Inferior parietal cortex (tissue), 1 donor: ENCODE results near the gene GPR171.
"Not testable (repeated sequence)": the region's sequence is repeated elsewhere in the genome, so short reads cannot be mapped to it uniquely, and the experiment has no call there.

Experiments
- DNase-seq: peaks from one replicate; pipeline ENCODE4 v3.0.0-alpha.2; 2016; ENCODE audit errors: extremely low spot score

GPR171 gene

DNA sequence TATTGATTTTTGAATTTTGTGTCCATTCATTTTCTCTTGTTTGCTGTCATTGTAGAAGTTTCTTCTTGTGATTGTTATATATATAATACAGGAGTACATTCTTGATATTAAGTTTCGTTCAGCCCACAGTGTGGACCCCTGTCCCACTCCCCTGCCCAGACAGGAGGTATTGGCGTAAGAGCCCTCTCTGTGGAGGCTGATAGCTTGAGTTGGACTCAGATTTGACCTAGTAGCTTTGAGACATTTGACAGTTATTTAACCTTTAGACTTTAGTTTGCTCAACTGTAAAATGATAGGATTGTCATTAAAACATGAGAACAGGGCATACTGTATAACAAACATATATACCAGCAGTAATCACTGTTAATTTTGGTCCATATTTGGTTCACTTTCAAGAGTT is 27.1 kb downstream of the GPR171 start:
- DNase-seq: no peak

DNA sequence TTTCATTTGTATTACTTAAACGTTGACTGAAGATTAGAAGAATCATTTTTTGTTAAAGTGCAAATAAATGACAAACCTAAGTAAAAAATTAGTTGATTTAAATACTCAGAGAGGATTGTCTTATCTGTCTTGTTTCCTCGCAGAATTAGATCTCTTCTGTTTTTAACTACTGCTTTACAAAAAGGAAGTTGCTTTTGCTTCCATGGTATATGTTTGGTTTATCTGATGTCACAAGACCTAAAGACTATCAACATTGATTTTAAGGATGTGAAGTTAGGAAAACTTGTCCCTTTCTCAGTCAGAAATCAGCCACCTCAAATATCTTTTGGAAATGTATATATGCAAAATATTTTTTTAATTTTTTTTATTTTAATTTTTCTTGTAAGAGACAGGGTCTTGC is 28.7 kb downstream of the GPR171 start:
- DNase-seq: no peak

DNA sequence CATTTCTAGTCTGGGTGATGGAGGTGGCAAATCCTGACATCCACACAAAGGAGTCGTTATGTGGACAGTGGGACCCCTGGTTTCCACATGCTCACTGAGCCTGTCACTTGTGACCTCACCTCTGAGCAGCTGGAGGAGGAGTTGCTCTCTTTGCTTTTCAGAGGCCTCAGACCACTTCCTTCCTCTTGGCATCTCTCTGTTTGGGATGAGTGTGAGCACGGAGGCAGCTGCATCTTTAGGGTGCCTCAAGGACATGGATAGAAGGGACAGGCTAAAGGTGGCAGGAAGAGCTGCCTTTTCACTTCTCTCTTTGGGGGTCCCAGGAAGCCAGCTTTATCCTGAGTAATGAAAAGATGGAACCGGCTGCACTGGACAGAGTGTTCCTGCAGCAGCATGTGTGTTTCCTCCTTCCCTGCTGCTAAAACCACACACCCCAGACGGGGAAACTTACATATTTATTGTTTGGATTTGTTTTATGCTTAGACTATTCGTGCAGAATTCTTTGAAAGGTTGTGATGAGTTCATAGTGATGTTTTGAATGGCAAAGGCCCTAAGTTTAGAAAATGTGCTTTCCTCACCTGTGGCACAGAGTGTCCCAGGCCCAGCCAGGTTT is 31.8 kb downstream of the GPR171 start:
- no peak for DNase-seq

DNA sequence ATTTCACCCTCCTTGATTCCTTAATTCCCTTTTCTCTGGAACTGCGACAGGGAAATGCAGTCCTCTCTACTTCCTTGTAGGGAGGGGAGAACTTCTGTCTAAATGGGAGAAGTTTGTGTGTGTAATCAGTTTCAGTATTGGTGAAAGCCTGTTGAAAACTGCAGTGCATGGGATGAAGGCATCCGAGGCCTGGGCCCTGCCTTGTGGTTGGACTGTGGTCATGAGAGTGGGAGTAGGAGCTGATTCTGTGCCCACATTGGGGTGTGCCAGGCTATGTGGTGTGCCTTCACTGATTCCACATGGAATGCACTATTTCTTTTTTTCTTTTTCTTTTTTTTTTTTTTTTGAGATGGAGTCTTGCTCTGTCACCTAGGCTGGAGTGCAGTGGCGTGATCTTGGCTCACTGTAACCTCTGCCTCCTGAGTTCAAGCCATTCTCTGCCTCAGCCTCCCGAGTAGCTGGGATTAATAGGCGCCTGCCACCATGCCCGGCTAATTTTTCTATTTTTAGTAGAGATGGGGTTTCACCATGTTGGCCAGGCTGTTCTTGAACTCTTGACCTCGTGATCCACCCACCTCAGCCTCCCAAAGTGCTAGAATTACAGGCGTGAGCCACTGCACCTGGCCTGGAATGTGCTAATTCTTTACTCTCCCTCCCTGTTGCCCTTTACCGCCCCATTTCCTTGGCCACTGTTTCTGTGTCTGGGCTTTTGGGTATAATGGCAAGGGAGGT is 32.9 kb downstream of the GPR171 start:
- DNase-seq: not testable (repeated sequence)

DNA sequence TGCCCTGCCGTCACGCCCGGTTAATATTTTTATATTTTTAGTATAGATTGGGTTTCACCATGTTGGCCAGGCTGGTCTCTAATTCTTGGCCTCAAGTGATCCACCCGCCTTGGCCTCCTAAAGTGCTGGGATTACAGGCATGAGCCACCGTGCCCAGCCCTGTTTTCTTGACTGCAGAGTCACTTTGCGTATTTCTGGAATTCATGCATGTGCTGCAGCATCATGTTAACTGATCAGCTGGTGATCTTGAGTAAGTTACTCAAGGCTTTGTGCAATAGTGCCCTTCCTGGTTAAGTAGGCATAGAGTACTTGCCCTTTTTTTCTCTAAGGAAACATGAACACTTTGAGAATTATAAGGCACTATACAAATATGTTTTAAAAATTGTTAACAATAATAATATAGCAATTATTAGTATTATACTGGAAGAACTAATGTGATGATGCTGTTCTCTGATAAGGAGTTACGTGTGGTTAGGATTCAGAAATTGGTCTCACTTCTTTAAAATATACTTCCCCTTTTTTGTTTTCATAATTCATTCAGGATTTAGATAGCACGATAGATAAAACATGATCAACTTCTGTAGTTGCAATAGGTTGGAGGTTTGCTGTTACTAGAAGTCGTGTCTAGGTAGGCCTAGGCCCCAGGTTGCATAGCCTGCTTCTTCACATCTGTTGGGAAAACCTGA is 33.6 kb downstream of the GPR171 start:
- DNase-seq: no peak

DNA sequence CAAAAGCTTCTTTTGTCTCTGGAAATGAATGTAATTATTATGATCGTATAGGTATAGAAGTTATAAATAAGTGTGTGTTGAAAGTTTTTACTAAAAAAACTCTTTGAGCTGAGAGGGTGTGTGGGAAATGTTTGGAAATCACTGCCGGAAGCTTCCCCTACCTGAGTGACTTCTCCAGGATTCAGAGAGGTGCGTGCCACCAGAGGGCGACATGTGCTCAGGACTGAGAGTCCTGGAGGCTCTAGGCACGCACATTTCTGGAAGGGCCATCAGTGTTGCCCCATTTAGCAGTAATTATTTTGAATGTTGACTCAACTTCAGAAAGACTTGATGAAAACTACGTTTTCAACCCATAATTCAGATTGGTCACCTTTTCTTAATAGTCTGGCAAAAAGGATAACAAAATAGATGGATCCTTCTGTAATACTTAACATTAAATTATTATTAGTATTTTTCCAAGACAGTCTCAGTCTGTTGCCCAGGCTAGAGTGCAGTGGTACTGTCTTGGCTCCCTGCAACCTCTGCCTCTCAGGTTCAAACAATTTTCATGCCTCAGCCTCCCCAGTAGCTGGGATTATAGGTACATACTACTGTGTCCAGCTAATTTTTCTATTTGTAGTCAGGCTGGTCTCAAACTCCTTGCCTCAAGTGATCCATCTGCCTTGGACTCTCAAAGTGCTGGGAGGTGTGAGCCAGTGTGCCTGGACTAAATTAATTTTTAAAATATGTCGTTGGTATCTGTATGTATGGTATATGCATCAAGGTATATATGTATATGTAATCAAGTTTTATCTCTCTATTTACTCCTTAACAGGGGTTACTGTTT is 34.5 kb downstream of the GPR171 start:
- peak; percentile 67 for DNase-seq

DNA sequence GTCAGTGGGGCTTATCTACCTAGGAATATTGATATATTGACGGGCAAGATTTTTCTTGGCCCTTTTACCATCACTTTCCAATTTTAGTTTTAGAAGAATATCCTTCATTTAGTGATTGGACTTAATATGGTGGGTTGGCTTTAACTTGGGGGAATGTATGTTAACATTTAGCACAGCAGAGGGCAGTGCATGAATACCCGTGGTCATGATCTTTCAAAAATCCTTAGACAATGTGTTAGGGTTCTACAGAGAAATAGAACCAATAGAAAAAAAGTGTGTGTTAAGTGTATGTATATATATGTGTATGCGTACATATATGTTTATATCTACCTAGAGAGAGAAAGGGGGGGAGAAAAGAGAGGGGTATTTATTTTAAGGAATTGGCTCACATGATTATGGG is 36.9 kb downstream of the GPR171 start:
- no peak for DNase-seq

DNA sequence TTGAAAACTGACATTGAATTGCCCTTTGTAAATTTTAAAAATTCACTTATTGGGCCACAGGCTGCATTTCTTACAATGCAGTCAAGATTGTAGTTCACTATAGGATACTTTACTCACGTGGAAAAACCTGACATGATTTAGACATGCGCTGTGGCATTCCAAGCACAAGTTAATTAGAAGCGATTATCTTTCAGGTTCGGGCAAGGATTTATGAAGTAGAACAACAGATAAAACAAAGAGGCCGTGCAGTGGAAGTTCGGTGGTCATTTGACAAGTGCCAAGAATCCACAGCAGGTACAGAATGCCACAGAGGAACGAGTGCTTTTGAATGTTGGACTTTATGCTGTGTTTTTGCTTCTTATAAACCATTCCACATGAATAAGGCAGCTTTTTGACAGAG is 37.8 kb downstream of the GPR171 start:
- no peak for DNase-seq

DNA sequence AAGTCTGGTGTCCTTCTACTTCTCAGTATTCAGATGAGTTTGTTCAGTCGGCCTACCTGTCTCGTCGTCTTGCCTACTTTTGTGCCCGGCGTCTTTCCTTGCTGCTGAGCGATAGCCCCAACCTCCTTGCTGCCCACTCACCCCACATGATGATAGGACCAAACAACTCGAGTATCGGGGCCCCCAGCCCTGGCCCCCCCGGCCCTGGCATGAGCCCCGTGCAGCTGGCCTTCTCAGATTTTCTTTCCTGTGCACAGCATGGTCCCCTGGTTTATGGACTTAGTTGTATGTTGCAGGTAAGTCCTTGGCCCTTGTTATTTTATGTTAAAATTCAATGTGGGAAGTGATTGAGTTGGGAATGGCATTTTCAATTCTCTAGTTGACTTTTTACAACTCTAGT is 43.2 kb downstream of the GPR171 start:
- no peak for DNase-seq

DNA sequence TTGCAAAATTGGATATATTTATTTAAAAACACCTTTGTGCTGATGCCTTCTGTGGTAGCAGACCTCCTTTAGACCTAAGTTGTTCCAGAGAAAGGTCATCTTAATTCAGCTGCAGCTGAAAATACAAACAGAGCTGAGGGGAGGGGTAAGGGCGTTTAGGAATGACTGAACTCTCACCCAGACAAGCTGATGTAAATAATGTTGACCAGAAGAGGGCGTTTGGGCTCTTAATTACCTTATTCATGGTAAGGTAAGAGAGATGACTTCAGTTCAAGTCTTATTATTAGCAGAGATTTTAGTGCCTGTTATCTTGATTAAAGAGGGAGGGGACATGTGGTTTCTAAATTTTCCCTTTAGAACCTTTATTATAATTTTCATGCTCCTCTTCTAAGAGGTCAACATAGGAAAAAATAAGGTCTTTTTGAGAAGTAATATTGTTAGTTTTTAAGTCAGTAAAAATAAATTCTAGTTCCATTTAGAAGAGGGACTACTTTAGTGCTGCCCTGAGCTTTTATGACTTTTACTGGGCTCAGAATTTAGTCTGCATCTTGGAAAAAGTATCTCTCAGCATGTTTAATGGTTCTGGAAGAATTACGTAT is 46.3 kb downstream of the GPR171 start:
- peak; percentile 52 for DNase-seq

DNA sequence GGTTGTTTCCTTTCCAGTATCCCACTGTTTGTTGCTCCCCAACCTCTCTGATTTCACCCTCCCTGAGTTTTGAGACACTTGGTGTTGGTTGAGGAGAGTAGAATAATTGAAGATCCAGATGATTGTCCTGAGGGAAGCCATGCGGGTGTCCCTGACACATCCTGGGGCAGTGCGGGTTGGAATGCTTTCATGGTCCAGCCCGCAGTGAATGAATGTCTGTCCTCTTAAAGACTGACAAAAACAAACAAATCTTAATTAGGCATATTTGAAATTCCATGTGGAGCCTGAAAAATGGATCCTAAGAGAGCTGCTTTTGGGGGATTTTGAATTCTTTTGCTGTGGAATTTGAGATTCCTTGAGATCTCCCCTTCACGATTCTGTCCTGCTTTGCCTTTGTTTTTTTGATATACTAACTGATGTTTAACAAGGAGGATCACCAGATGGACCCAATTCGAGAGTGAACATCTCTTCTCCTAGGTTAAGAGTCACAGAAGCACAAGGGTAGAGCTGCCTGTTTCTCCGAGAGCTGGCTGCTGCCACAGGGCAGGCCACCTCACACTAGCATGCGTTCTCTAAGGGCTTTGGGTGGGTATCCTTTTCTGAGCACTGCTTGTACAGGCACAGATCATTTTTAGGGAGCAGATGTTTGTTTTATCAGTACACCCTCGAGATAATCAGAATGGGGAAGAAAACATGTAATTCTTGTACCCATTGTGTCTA is 47.4 kb downstream of the GPR171 start:
- no peak for DNase-seq

DNA sequence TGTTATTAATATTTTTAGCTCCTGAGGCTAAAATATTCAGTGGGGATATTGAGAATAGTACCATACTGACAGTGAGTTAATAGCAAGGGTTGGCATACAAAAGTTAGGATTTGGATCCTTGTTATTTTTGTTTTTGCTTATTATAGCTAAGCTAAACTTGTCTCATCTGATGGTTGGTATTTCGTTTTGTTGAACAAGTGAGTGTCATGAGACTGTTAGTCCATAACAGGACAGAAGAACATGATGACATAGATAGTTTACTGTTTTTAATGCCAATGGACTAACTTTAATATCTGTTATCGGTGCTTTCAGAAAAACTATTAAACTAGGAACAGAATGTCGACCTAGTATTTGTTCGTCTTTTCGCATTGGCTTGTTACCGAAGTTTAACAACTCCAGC is 48.5 kb downstream of the GPR171 start:
- no peak for DNase-seq

DNA sequence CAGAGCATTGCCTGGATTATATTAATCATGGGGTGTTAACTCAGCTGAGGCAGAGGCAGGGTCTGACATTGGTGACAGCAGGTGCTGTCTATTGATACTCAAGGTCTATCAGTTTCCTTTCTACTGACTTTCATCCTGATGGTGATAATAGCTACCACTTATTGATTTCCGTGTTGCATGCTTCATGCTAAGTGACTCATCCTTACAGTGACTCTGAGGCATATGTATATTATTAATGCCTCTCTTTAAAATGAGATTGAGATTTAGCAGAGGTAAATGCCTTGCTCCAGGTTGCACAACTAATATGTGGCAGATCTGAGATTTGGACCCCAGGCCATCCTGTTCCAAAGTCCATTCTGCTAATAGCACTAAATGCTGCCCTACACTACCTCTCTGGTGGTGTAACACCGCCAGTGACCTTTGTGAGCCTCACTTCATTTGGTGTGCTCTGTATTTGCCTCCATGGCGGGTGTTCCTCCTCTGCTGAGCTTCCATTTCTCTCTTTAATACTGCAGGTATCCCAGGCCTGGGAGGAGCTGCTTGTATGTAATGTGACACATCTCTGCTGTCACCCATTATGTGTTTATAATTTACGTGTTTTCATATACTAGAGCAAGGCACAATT is 50.4 kb downstream of the GPR171 start:
- no peak for DNase-seq
